ENCODE measurements around the gene ITGB2.

DNA sequence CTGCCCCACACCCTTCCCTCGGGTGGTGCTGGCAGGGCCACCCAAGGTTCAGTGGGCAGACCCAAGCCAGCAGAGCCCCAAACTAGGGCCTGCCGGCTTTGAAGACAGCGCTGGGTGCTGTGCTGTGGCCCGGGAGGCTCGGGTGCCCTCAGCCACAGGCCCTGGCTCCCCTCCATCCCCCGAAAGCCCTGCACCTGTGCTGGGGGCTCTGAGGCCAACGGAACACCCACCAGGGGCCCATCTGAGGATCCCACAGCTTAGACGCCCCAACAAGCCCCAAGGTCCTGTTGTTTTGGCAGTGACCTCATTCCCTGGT is 8.6 kb downstream of the ITGB2 start:
- TF ChIP-seq TAF1 (IDR thresholded peaks at IDR 0.05; ENCODE audit: borderline replicate concordance, insufficient read depth, low read length) (no peak), POLR2AphosphoS5 (IDR thresholded peaks at IDR 0.05; ENCODE audit: low read depth, low read length) (no peak), SIN3A (IDR thresholded peaks at IDR 0.05; ENCODE audit: borderline replicate concordance, insufficient read depth, low read length) (no peak)
- TF ChIP-seq, protein P1, sequence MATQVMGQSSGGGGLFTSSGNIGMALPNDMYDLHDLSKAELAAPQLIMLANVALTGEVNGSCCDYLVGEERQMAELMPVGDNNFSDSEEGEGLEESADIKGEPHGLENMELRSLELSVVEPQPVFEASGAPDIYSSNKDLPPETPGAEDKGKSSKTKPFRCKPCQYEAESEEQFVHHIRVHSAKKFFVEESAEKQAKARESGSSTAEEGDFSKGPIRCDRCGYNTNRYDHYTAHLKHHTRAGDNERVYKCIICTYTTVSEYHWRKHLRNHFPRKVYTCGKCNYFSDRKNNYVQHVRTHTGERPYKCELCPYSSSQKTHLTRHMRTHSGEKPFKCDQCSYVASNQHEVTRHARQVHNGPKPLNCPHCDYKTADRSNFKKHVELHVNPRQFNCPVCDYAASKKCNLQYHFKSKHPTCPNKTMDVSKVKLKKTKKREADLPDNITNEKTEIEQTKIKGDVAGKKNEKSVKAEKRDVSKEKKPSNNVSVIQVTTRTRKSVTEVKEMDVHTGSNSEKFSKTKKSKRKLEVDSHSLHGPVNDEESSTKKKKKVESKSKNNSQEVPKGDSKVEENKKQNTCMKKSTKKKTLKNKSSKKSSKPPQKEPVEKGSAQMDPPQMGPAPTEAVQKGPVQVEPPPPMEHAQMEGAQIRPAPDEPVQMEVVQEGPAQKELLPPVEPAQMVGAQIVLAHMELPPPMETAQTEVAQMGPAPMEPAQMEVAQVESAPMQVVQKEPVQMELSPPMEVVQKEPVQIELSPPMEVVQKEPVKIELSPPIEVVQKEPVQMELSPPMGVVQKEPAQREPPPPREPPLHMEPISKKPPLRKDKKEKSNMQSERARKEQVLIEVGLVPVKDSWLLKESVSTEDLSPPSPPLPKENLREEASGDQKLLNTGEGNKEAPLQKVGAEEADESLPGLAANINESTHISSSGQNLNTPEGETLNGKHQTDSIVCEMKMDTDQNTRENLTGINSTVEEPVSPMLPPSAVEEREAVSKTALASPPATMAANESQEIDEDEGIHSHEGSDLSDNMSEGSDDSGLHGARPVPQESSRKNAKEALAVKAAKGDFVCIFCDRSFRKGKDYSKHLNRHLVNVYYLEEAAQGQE (IDR thresholded peaks at IDR 0.05; ENCODE audit: insufficient read depth in 1 of 2, low read depth in 2 of 2, low read length in 2 of 2), result no peak

Data from PFSK-1 (cell line).